Measurements from ENCODE around the gene PRKCZ.

PRKCZ gene

GRCh38 chr1:2103901-2104590, 53.8 kb downstream of the PRKCZ start:
- peaks cover 23% of the 10 kb centered on the region for H3K79me1 ChIP-seq (ENCODE audit: low read length)
- H2BK5ac ChIP-seq (ENCODE audit: low read depth, low read length, poor library complexity) = peak overlapping the region; percentile 67
- no peak overlapping the region for H3K23ac ChIP-seq (ENCODE audit: low read length)
- peaks cover 21 to 26% of the 10 kb centered on the region in 2 experiments for H3K36me3 ChIP-seq (ENCODE audit: control insufficient read depth in 1 of 2, insufficient read depth in 2 of 2, low read length in 2 of 2)
- no peak overlapping the region for H3K4me2 ChIP-seq (ENCODE audit: low read length)
- H3K79me2 ChIP-seq (ENCODE audit: control insufficient read depth, insufficient read depth, low read length, poor library complexity) = no peaks in the 10 kb centered on the region
- WGBS (ENCODE audit: extremely low coverage, insufficient coverage, insufficient read length) = no CpG with 5 or more reads among the region's 22 CpGs
- H4K8ac ChIP-seq (ENCODE audit: low read depth, low read length) = peak overlapping the region; percentile 12
- no peak overlapping the region for H2AFZ ChIP-seq (ENCODE audit: insufficient read depth, low read length, poor library complexity)
- H3K9me3 ChIP-seq (ENCODE audit: insufficient read depth, low read depth, low read length) = peaks cover 4% of the 10 kb centered on the region
- H2AK5ac ChIP-seq (ENCODE audit: low read length) = no peak overlapping the region
- peak overlapping the region; percentile 69 for H4K91ac ChIP-seq (ENCODE audit: low read depth, low read length)
- H2BK12ac ChIP-seq (ENCODE audit: low read length) = no peak overlapping the region
- H3K9ac ChIP-seq (ENCODE audit: low read length) = no peak overlapping the region
- peak overlapping the region; percentile 54 for H2BK120ac ChIP-seq (ENCODE audit: insufficient read depth, low read length, poor library complexity)
- peak overlapping the region; percentile 7 for H3K18ac ChIP-seq (ENCODE audit: low read length)
- peak overlapping the region; percentile 24 for H3K27ac ChIP-seq (ENCODE audit: low read depth, low read length)
- no peak for DNase-seq
- peak overlapping the region; percentile 11 for H3K14ac ChIP-seq (ENCODE audit: low read length)
- peaks cover 3 to 6% of the 10 kb centered on the region in 2 experiments for H3K4me1 ChIP-seq (ENCODE audit: control insufficient read depth in 1 of 2, insufficient read depth in 2 of 2, low read length in 2 of 2)
- no peak overlapping the region for H3K4me3 ChIP-seq (ENCODE audit: low read depth, low read length)
- H4K12ac ChIP-seq (ENCODE audit: low read depth, low read length) = peak overlapping the region; percentile 6
- H3K4ac ChIP-seq (ENCODE audit: low read depth, low read length) = no peak overlapping the region
- no peaks in the 10 kb centered on the region for H3K27me3 ChIP-seq (ENCODE audit: insufficient read depth, low read length)

- Histone ChIP-seq H3K23ac (ENCODE audit: low read length) (no peak overlapping the region), H2AK5ac (ENCODE audit: low read length) (no peak overlapping the region), H4K12ac (ENCODE audit: low read depth, low read length) (no peak overlapping the region), H3K36me3 (ENCODE audit: control insufficient read depth in 1 of 2, insufficient read depth in 2 of 2, low read length in 2 of 2) (peaks cover 24 to 26% of the 10 kb centered on the region in 2 experiments), H3K79me1 (ENCODE audit: low read length) (peaks cover 20% of the 10 kb centered on the region), H3K4ac (ENCODE audit: low read depth, low read length) (no peak overlapping the region), H3K4me3 (ENCODE audit: low read depth, low read length) (no peak overlapping the region), H3K9me3 (ENCODE audit: insufficient read depth, low read depth, low read length) (peaks cover 7% of the 10 kb centered on the region), H4K91ac (ENCODE audit: low read depth, low read length) (peak overlapping the region; percentile 69), H3K27ac (ENCODE audit: low read depth, low read length) (peak overlapping the region; percentile 24), H3K4me2 (ENCODE audit: low read length) (no peak overlapping the region), H3K79me2 (ENCODE audit: control insufficient read depth, insufficient read depth, low read length, poor library complexity) (no peaks in the 10 kb centered on the region), H3K27me3 (ENCODE audit: insufficient read depth, low read length) (no peaks in the 10 kb centered on the region), H2BK5ac (ENCODE audit: low read depth, low read length, poor library complexity) (peak overlapping the region; percentile 67), H3K4me1 (ENCODE audit: control insufficient read depth in 1 of 2, insufficient read depth in 2 of 2, low read length in 2 of 2) (peaks cover 1 to 4% of the 10 kb centered on the region in 2 experiments), H3K14ac (ENCODE audit: low read length) (peak overlapping the region; percentile 11), H3K18ac (ENCODE audit: low read length) (peak overlapping the region; percentile 7), H2AFZ (ENCODE audit: insufficient read depth, low read length, poor library complexity) (no peak overlapping the region), H2BK12ac (ENCODE audit: low read length) (peak overlapping the region; percentile 28), H2BK120ac (ENCODE audit: insufficient read depth, low read length, poor library complexity) (peak overlapping the region; percentile 54), H4K8ac (ENCODE audit: low read depth, low read length) (peak overlapping the region; percentile 49), H3K9ac (ENCODE audit: low read length) (no peak overlapping the region)
- peak; percentile 99 for DNase-seq
- no CpG with 5 or more reads among the region's 32 CpGs for WGBS (ENCODE audit: extremely low coverage, insufficient coverage, insufficient read length)
These were observed 54.6 kb downstream of the PRKCZ start for GRCh38 chr1:2104621-2105427.

- Histone ChIP-seq H3K4ac (ENCODE audit: low read depth, low read length) (no peak overlapping the region), H2AK5ac (ENCODE audit: low read length) (no peak overlapping the region), H3K36me3 (ENCODE audit: control insufficient read depth in 1 of 2, insufficient read depth in 2 of 2, low read length in 2 of 2) (peaks cover 25 to 29% of the 10 kb centered on the region in 2 experiments), H3K18ac (ENCODE audit: low read length) (peak overlapping the region; percentile 39), H3K23ac (ENCODE audit: low read length) (no peak overlapping the region), H3K9me3 (ENCODE audit: insufficient read depth, low read depth, low read length) (peaks cover 7% of the 10 kb centered on the region), H3K9ac (ENCODE audit: low read length) (no peak overlapping the region), H3K79me1 (ENCODE audit: low read length) (peaks cover 20% of the 10 kb centered on the region), H2BK12ac (ENCODE audit: low read length) (no peak overlapping the region), H3K4me3 (ENCODE audit: low read depth, low read length) (no peak overlapping the region), H4K8ac (ENCODE audit: low read depth, low read length) (peak overlapping the region; percentile 0), H3K27me3 (ENCODE audit: insufficient read depth, low read length) (no peaks in the 10 kb centered on the region), H3K4me2 (ENCODE audit: low read length) (no peak overlapping the region), H2AFZ (ENCODE audit: insufficient read depth, low read length, poor library complexity) (no peak overlapping the region), H4K12ac (ENCODE audit: low read depth, low read length) (no peak overlapping the region), H2BK120ac (ENCODE audit: insufficient read depth, low read length, poor library complexity) (peak overlapping the region; percentile 59), H3K4me1 (ENCODE audit: control insufficient read depth in 1 of 2, insufficient read depth in 2 of 2, low read length in 2 of 2) (peaks cover 0 to 4% of the 10 kb centered on the region in 2 experiments), H2BK5ac (ENCODE audit: low read depth, low read length, poor library complexity) (peak overlapping the region; percentile 34), H4K91ac (ENCODE audit: low read depth, low read length) (peak overlapping the region; percentile 71), H3K14ac (ENCODE audit: low read length) (no peak overlapping the region), H3K27ac (ENCODE audit: low read depth, low read length) (peak overlapping the region; percentile 11), H3K79me2 (ENCODE audit: control insufficient read depth, insufficient read depth, low read length, poor library complexity) (no peaks in the 10 kb centered on the region)
- no peak for DNase-seq
- WGBS (ENCODE audit: extremely low coverage, insufficient coverage, insufficient read length) = no CpG with 5 or more reads among the region's 19 CpGs
These were observed 55.7 kb downstream of the PRKCZ start for GRCh38 chr1:2105781-2106524.

- WGBS (ENCODE audit: extremely low coverage, insufficient coverage, insufficient read length) = no CpG with 5 or more reads among the region's 37 CpGs
- peaks cover 20% of the 10 kb centered on the region for H3K79me1 ChIP-seq (ENCODE audit: low read length)
These were observed 56.6 kb downstream of the PRKCZ start for GRCh38 chr1:2106659-2107405.

More at GRCh38 chr1:2106659-2107405, 56.6 kb downstream of the PRKCZ start:
- Histone ChIP-seq H3K4ac (ENCODE audit: low read depth, low read length) (no peak overlapping the region), H2BK12ac (ENCODE audit: low read length) (no peak overlapping the region), H3K36me3 (ENCODE audit: control insufficient read depth in 1 of 2, insufficient read depth in 2 of 2, low read length in 2 of 2) (peaks cover 22 to 30% of the 10 kb centered on the region in 2 experiments), H2AK5ac (ENCODE audit: low read length) (no peak overlapping the region), H3K27me3 (ENCODE audit: insufficient read depth, low read length) (no peaks in the 10 kb centered on the region), H3K79me2 (ENCODE audit: control insufficient read depth, insufficient read depth, low read length, poor library complexity) (no peaks in the 10 kb centered on the region), H3K18ac (ENCODE audit: low read length) (no peak overlapping the region), H3K27ac (ENCODE audit: low read depth, low read length) (no peak overlapping the region), H4K12ac (ENCODE audit: low read depth, low read length) (peak overlapping the region; percentile 2), H3K9ac (ENCODE audit: low read length) (no peak overlapping the region), H4K91ac (ENCODE audit: low read depth, low read length) (peak overlapping the region; percentile 8), H2AFZ (ENCODE audit: insufficient read depth, low read length, poor library complexity) (no peak overlapping the region), H3K4me2 (ENCODE audit: low read length) (no peak overlapping the region), H2BK5ac (ENCODE audit: low read depth, low read length, poor library complexity) (no peak overlapping the region), H3K14ac (ENCODE audit: low read length) (peak overlapping the region; percentile 4), H3K4me3 (ENCODE audit: low read depth, low read length) (no peak overlapping the region), H3K23ac (ENCODE audit: low read length) (no peak overlapping the region), H3K4me1 (ENCODE audit: control insufficient read depth in 1 of 2, insufficient read depth in 2 of 2, low read length in 2 of 2) (peaks cover 0 to 7% of the 10 kb centered on the region in 2 experiments), H2BK120ac (ENCODE audit: insufficient read depth, low read length, poor library complexity) (no peak overlapping the region), H3K9me3 (ENCODE audit: insufficient read depth, low read depth, low read length) (peaks cover 3% of the 10 kb centered on the region), H4K8ac (ENCODE audit: low read depth, low read length) (no peak overlapping the region)
- no peak for DNase-seq
